ENCODE results near the gene TRAF2. TPM values are rescaled to one million over a fixed set of nuclear protein-coding genes. Genes with fewer than 3 reads are reported as not detected.

Gene TRAF2
- polyA plus RNA-seq, 2 of the 4 experiments (the other 2 are of a cell fraction) = 23.8 to 39.5 TPM

GRCh38 chr9:136849960-136850865 is 36.1 kb upstream of the TRAF2 start:
- Histone ChIP-seq H3K9me3 (no peaks in the 10 kb centered on the region), H3K27ac (peak overlapping the region; percentile 96 to 97), H3K4me1 (peaks cover 31% of the 10 kb centered on the region), H3K4me3 (peak overlapping the region; percentile 87), H3K4me2 (peak overlapping the region; percentile 86)
- POLR2A ChIA-PET = interaction anchor here (0.7 to 1.0 kb wide), 2 partner anchors 10 to 34 kb away, joined by 3 to 4 read pairs; no protein-coding TSS in a partner anchor
- ATAC-seq (0 out of 6 replicates have a peak, but pooled peaks of 1 of the 2 experiments have one; percentile 0), FAIRE-seq (no peak), DNase-seq (ENCODE audit: low read depth in 1 of 2, low spot score in 1 of 2) (no peak)
- WGBS (ENCODE audit: missing lambda C conversion rate) = 39% methylated on average over 30 of the region's 43 CpGs
- TF ChIP-seq BCL3 (IDR thresholded peaks at IDR 0.05) (0 out of 3 replicates have a peak, but pooled peaks have one; percentile 11), PBX3 (IDR thresholded peaks at IDR 0.05) (peak; percentile 42; the same call in 1 of the 2 replicates), MAFK (IDR thresholded peaks at IDR 0.05; ENCODE audit: partially characterized antibody) (no peak)
- CTCF ChIA-PET = interaction anchor here (0.6 to 1.3 kb wide), 4 partner anchors 31 to 736 kb away, joined by 3 to 5 read pairs (median 4); no protein-coding TSS in a partner anchor

DNA sequence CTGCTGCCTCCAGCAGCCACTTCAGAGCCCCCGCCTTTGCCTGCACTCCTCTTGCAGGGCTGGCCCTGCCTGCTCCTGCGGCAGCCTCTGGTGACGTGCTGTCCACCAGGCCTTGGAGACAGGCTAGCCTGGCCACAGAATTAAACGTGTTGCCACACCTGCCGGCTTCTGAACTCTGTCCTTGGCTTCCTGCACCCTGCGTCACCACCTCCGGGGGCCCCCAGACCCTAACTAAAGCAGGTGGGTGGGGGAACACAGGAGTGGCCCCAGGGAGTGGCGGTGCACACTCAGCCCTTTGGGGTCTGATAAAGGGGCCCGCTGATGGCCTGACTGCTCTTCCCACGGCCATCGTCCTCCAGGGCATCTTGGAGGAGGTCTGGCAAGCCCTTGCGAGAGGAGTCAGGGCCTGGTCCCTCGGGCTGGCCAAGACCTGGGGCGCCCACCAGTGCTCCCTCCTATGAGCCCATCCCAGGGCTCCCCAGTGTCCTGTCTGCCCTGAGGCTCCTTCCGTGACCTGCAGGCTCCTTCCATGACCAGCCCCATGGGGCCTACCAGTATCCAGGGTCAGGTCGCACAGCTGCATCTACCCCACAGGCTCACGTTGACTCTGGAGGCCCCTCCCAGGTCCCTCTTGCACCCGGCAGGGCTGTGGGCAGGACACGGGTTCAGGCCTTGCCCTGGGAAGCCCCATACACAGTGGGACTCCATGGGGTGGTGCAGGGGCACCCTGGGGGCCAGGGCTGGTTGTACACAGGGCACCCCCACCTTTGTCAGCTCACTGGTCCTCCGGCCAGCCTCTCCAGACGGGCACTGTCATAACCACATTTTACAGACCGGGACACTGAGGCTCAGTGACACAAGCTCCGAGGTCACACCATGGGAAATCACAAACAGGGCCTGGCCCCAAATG is 35.2 kb upstream of the TRAF2 start:
- ChIA-PET CTCF (interaction anchor here (1.0 to 1.7 kb wide), 3 partner anchors 9 to 94 kb away, joined by 3 to 6 read pairs (median 6); partner anchors contain the start of genes AJM1 and C8G), POLR2A (interaction anchor here (0.6 to 1.3 kb wide), 4 partner anchors 9 to 140 kb away, joined by 3 to 6 read pairs (median 4); partner anchors contain the start of gene TMEM141)
- FAIRE-seq = no peak
- no peak for ATAC-seq
- no peaks in the 10 kb centered on the region for H3K9me3 ChIP-seq
- H3K4me1 ChIP-seq = peaks cover 40% of the 10 kb centered on the region
- no peak for DNase-seq (ENCODE audit: low read depth in 1 of 2, low spot score in 1 of 2)
- WGBS (ENCODE audit: missing lambda C conversion rate) = 90% methylated on average over 15 of the region's 23 CpGs
- H3K4me2 ChIP-seq = peak overlapping the region; percentile 86
- H3K4me3 ChIP-seq = no peak overlapping the region
- peak overlapping the region; percentile 96 to 97; a peak in 5 of 6 replicates for H3K27ac ChIP-seq
- TF ChIP-seq ZNF302 (CRISPR knock-in tag; IDR thresholded peaks at IDR 0.05) (no peak), CHD2 (IDR thresholded peaks at IDR 0.05; ENCODE audit: low read length, partially characterized antibody) (no peak), JUNB (IDR thresholded peaks at IDR 0.05) (no peak), EP300 (IDR thresholded peaks at IDR 0.05) (no peak), KDM5A (IDR thresholded peaks at IDR 0.05) (no peak), MYC (IDR thresholded peaks at IDR 0.05; ENCODE audit: borderline replicate concordance, low read length) (no peak), POLR2A (IDR thresholded peaks at IDR 0.05; ENCODE audit: low read length) (no peak; the same call in 1 of the 2 replicates), HOXA7 (CRISPR knock-in tag; IDR thresholded peaks at IDR 0.05) (no peak), RNF2 (IDR thresholded peaks at IDR 0.05; ENCODE audit: borderline replicate concordance, low read depth) (no peak), CEBPB (IDR thresholded peaks at IDR 0.05) (no peak)
- TF ChIP-seq, protein P1, sequence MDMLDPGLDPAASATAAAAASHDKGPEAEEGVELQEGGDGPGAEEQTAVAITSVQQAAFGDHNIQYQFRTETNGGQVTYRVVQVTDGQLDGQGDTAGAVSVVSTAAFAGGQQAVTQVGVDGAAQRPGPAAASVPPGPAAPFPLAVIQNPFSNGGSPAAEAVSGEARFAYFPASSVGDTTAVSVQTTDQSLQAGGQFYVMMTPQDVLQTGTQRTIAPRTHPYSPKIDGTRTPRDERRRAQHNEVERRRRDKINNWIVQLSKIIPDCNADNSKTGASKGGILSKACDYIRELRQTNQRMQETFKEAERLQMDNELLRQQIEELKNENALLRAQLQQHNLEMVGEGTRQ (IDR thresholded peaks at IDR 0.05) = no peak
